NB4 (cell line): ENCODE data around the gene GAS7.

Source experiments
- DNase-seq: peaks from one replicate; pipeline ENCODE4 v3.0.0; 2010; ENCODE audit warnings: low read depth
- H3K4me3 ChIP-seq: one replicate; pipeline ENCODE4 v1.5.1; 2011; ENCODE audit warnings: mild to moderate bottlenecking, low read depth, low read length, moderate library complexity
- MYC ChIP-seq: IDR thresholded peaks from 2 replicates; pipeline ENCODE4 v1.6.1; 2011; ENCODE audit warnings: low read depth, low read length
- POLR2A ChIP-seq: IDR thresholded peaks from 2 replicates; pipeline ENCODE4 v1.6.1; 2011; ENCODE audit warnings: mild to moderate bottlenecking; ENCODE audit not compliant: insufficient read length; ENCODE audit errors: extremely low read depth
- TF ChIP-seq, protein P1 (sequence below): IDR thresholded peaks from 2 replicates; pipeline ENCODE4 v1.6.1; 2011; ENCODE audit warnings: low read depth, low read length
- TF ChIP-seq, protein P2 (sequence below): IDR thresholded peaks from one replicate; pipeline ENCODE4 v1.5.1; 2012; ENCODE audit warnings: low read depth, low read length

Gene GAS7

DNA sequence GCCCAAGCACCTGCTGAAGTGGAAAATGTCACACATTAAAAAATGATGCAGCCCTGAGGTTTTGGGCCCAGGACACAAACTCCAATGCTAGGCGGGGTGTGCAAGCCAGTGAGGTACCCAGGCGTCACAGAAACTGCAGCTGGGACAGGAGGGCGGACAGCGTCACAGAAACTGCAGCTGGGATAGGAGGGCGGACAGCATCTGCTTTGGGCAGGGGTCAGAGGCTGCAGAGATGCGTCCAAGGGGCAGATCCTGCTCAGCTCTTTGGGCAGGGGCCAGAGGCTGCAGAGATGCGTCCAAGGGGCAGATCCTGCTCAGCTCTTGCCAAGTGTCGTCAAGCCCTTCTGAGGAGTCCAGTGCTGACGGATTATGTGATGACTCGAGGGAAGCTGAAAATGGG, 249.5 kb downstream of the GAS7 start:
- H3K4me3 ChIP-seq = no peak overlapping the region
- no peak for DNase-seq
- TF ChIP-seq, protein P1, sequence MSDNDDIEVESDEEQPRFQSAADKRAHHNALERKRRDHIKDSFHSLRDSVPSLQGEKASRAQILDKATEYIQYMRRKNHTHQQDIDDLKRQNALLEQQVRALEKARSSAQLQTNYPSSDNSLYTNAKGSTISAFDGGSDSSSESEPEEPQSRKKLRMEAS = no peak
- TF ChIP-seq POLR2A (no peak), MYC (no peak)
- TF ChIP-seq, protein P2, sequence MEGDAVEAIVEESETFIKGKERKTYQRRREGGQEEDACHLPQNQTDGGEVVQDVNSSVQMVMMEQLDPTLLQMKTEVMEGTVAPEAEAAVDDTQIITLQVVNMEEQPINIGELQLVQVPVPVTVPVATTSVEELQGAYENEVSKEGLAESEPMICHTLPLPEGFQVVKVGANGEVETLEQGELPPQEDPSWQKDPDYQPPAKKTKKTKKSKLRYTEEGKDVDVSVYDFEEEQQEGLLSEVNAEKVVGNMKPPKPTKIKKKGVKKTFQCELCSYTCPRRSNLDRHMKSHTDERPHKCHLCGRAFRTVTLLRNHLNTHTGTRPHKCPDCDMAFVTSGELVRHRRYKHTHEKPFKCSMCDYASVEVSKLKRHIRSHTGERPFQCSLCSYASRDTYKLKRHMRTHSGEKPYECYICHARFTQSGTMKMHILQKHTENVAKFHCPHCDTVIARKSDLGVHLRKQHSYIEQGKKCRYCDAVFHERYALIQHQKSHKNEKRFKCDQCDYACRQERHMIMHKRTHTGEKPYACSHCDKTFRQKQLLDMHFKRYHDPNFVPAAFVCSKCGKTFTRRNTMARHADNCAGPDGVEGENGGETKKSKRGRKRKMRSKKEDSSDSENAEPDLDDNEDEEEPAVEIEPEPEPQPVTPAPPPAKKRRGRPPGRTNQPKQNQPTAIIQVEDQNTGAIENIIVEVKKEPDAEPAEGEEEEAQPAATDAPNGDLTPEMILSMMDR = no peak

DNA sequence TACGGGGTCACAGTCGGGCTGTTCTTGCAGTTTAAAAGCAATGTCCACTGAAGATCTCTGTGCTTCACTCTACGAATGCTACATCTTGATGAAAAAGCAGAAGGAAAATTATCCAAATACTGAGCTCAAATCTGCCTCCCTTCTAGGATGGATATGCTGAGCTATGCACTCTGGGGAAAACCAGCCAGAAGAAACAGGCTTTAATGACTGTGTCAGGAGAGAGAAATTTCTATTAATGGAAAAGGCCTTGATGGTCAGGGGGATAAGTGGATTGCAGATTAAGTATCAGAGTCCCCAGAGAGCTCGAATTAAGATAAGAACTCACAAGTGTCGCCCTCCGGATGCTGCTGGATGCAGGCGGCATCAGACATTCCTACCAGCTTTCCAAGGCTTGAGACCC, 253.7 kb downstream of the GAS7 start:
- no peak overlapping the region for H3K4me3 ChIP-seq
- TF ChIP-seq POLR2A = no peak
- TF ChIP-seq, protein P1 = no peak
- TF ChIP-seq MYC = no peak
- TF ChIP-seq, protein P2 = no peak
- DNase-seq = no peak

GRCh38 chr17:9943343-9943742, 255.1 kb downstream of the GAS7 start:
- TF ChIP-seq MYC (no peak), POLR2A (no peak)
- TF ChIP-seq, protein P1 = no peak
- TF ChIP-seq, protein P2 = no peak
- no peak overlapping the region for H3K4me3 ChIP-seq
- DNase-seq = no peak

DNA sequence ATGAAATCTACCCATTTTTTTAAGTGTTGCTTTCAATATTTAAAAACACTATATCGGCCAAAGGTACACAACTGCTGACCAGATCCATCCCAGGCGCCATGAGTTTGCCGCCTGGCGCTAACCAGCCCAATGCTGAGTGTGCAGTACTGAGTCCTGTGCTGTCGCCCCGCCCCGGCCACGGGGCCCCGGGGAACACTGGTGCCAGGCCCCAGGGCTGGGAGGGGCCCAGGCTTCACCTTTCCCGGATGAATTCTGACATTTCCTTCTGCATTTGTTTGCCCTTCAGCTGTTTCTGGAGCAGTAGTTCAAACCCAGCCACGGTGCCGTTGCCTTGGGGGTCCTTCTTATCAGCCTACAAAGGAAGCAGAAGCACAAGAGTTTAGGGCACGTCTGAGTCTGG, 255.5 kb downstream of the GAS7 start:
- no peak overlapping the region for H3K4me3 ChIP-seq
- no peak for DNase-seq
- no peak for TF ChIP-seq MYC
- TF ChIP-seq, protein P1 = no peak
- no peak for TF ChIP-seq POLR2A
- TF ChIP-seq, protein P2 = no peak

GRCh38 chr17:9941305-9941704, 257.1 kb downstream of the GAS7 start:
- H3K4me3 ChIP-seq = no peak overlapping the region
- no peak for TF ChIP-seq POLR2A
- no peak for TF ChIP-seq MYC
- TF ChIP-seq, protein P2 = no peak
- TF ChIP-seq, protein P1 = no peak
- DNase-seq = no peak

DNA sequence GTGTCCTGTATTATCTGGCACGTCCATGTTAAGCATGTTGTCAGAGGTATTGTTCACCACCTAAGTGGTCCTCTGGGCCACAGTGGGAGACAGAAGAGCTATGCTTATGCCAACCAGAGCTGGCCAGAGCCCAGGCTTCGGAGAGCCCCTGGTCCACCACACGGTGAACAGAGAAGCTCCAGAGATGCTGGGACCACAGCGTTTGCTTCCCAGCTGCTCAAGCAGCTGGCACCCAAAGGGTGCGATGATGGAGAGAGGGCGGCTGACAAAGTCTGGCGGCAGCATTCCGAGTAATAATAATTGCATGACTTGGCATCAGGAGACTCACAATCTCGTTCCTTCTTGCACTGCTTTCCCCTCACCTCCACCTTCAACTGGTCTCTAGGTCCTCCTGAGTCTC, 257.6 kb downstream of the GAS7 start:
- H3K4me3 ChIP-seq = no peak overlapping the region
- TF ChIP-seq, protein P2 = no peak
- TF ChIP-seq, protein P1 = no peak
- TF ChIP-seq POLR2A (no peak), MYC (no peak)
- no peak for DNase-seq
